ENCODE results near the gene IL36G. TPM values are rescaled to one million over a fixed set of nuclear protein-coding genes. Genes with fewer than 3 reads are reported as not detected.

Gene IL36G
- polyA plus RNA-seq, 1 donor (not counting 4 experiments of a cell fraction or from before 2014, with no cell fraction given) = 20.2 TPM

GRCh38 chr2:112947374-112947773 lies 30.4 kb upstream of the IL36G start:
- FAIRE-seq (no peak), DNase-seq (ENCODE audit: low read depth, low spot score) (no peak)
- no peak overlapping the region for H3K9ac ChIP-seq (ENCODE audit: control insufficient read depth, extremely low read depth, insufficient read depth, low read length)
- no peaks in the 10 kb centered on the region for H3K9me3 ChIP-seq (ENCODE audit: control insufficient read depth, low read depth, low read length)
- no peaks in the 10 kb centered on the region for H3K9me1 ChIP-seq (ENCODE audit: control insufficient read depth, extremely low read depth, insufficient read depth, low read length)
- H3K27ac ChIP-seq (ENCODE audit: control insufficient read depth, insufficient read depth, low read length) = no peak overlapping the region
- no peak overlapping the region for H2AFZ ChIP-seq (ENCODE audit: control insufficient read depth, low read length)
- TF ChIP-seq CTCF (optimal IDR thresholded peaks at IDR 0.05 in 1 of 3, IDR thresholded peaks at IDR 0.05 in 1 of 3, conservative IDR thresholded peaks at IDR 0.05 in 1 of 3; ENCODE audit: extremely low read depth in 1 of 3, insufficient read depth in 2 of 3, low read length in 3 of 3) (no peak), EZH2 (IDR thresholded peaks at IDR 0.05; ENCODE audit: low read length) (no peak)
- H3K36me3 ChIP-seq (ENCODE audit: control insufficient read depth in 2 of 2, extremely low read depth in 1 of 2, insufficient read depth in 2 of 2, low read length in 2 of 2) = no peaks in the 10 kb centered on the region
- H3K4me2 ChIP-seq (ENCODE audit: control insufficient read depth, extremely low read depth, insufficient read depth, low read depth, low read length) = no peak overlapping the region
- no peaks in the 10 kb centered on the region for H3K79me2 ChIP-seq (ENCODE audit: control insufficient read depth, insufficient read depth, low read length)
- no peak overlapping the region for H3K4me3 ChIP-seq (ENCODE audit: control insufficient read depth in 2 of 3, extremely low read depth in 1 of 3, insufficient read depth in 2 of 3, low read depth in 1 of 3, low read length in 3 of 3)
- H3K27me3 ChIP-seq (ENCODE audit: control insufficient read depth, extremely low read depth, insufficient read depth, low read length) = no peaks in the 10 kb centered on the region
- peaks cover 6% of the 10 kb centered on the region for H3K4me1 ChIP-seq (ENCODE audit: control insufficient read depth, extremely low read depth, insufficient read depth, low read length)
- dilution Hi-C loops (cut with MboI; ENCODE audit: extremely low pct_ligation_motif_present, low sequenced_read_pairs) = no loop called here
- H4K20me1 ChIP-seq (ENCODE audit: control insufficient read depth, extremely low read depth, insufficient read depth, low read length) = no peaks in the 10 kb centered on the region

GRCh38 chr2:112949456-112949855 lies 28.4 kb upstream of the IL36G start:
- Histone ChIP-seq H3K27me3 (ENCODE audit: control insufficient read depth, extremely low read depth, insufficient read depth, low read length) (no peaks in the 10 kb centered on the region), H3K36me3 (ENCODE audit: control insufficient read depth in 2 of 2, extremely low read depth in 1 of 2, insufficient read depth in 2 of 2, low read length in 2 of 2) (no peaks in the 10 kb centered on the region), H3K79me2 (ENCODE audit: control insufficient read depth, insufficient read depth, low read length) (no peaks in the 10 kb centered on the region), H2AFZ (ENCODE audit: control insufficient read depth, low read length) (no peak overlapping the region), H3K9me1 (ENCODE audit: control insufficient read depth, extremely low read depth, insufficient read depth, low read length) (no peaks in the 10 kb centered on the region), H3K9ac (ENCODE audit: control insufficient read depth, extremely low read depth, insufficient read depth, low read length) (no peak overlapping the region), H3K4me3 (ENCODE audit: control insufficient read depth in 2 of 3, extremely low read depth in 1 of 3, insufficient read depth in 2 of 3, low read depth in 1 of 3, low read length in 3 of 3) (no peak overlapping the region), H4K20me1 (ENCODE audit: control insufficient read depth, extremely low read depth, insufficient read depth, low read length) (no peaks in the 10 kb centered on the region), H3K27ac (ENCODE audit: control insufficient read depth, insufficient read depth, low read length) (no peak overlapping the region), H3K4me1 (ENCODE audit: control insufficient read depth, extremely low read depth, insufficient read depth, low read length) (peaks cover 6% of the 10 kb centered on the region), H3K9me3 (ENCODE audit: control insufficient read depth, low read depth, low read length) (no peaks in the 10 kb centered on the region), H3K4me2 (ENCODE audit: control insufficient read depth, extremely low read depth, insufficient read depth, low read depth, low read length) (no peak overlapping the region)
- DNase-seq (ENCODE audit: low read depth, low spot score) = no peak
- TF ChIP-seq EZH2 (IDR thresholded peaks at IDR 0.05; ENCODE audit: low read length) (no peak), CTCF (optimal IDR thresholded peaks at IDR 0.05 in 1 of 3, IDR thresholded peaks at IDR 0.05 in 1 of 3, conservative IDR thresholded peaks at IDR 0.05 in 1 of 3; ENCODE audit: extremely low read depth in 1 of 3, insufficient read depth in 2 of 3, low read length in 3 of 3) (no peak)
- dilution Hi-C loops (cut with MboI; ENCODE audit: extremely low pct_ligation_motif_present, low sequenced_read_pairs) = no loop called here
- no peak for FAIRE-seq
